Keratinocyte (primary cell): Measurements from ENCODE around the gene SNAPC4.

Source experiments
- CTCF ChIP-seq, 3 experiments: IDR thresholded peaks in 1 of 3; conservative IDR thresholded peaks in 1 of 3; optimal IDR thresholded peaks in 1 of 3; 2 replicates in 2 of 3; 3 replicates in 1 of 3; pipeline versions ENCODE3 to v1.5.1; 2011; ENCODE audit warnings: low read length in 3 of 3, mild to moderate bottlenecking in 3 of 3, moderate library complexity in 2 of 3, control low read depth in 1 of 3, inconsistent platforms in 1 of 3; ENCODE audit not compliant: insufficient read depth in 2 of 3; ENCODE audit errors: extremely low read depth in 1 of 3
- EZH2 ChIP-seq: IDR thresholded peaks from one replicate; pipeline ENCODE4 v1.6.1; 2012; ENCODE audit warnings: inconsistent platforms, mild to moderate bottlenecking, low read length, moderate library complexity

- TF ChIP-seq CTCF (optimal IDR thresholded peaks at IDR 0.05 in 1 of 3, IDR thresholded peaks at IDR 0.05 in 1 of 3, conservative IDR thresholded peaks at IDR 0.05 in 1 of 3; ENCODE audit: extremely low read depth in 1 of 3, insufficient read depth in 2 of 3, low read length in 3 of 3): no peak
- no peak for TF ChIP-seq EZH2
Measured at GRCh38 chr9:136447173-136447778, 47.3 kb upstream of the SNAPC4 start.
